Spinal cord (tissue), 10 donors: ENCODE measurements around the gene TEX44. TPM values are rescaled to one million over a fixed set of nuclear protein-coding genes. Genes with fewer than 3 reads are reported as not detected.

ENCODE experiments used
- DNase-seq, 6 donors: peaks; one replicate each; pipeline versions ENCODE4 v3.0.0 to v3.0.0-alpha.2; 2013 to 2015; ENCODE audit warnings: low spot score in 6 of 6, low read depth in 4 of 6
- H3K27ac ChIP-seq: one replicate; pipeline ENCODE4 v1.5.1; 2013; ENCODE audit warnings: low read depth, low read length, control low read depth
- H3K27me3 ChIP-seq: one replicate; pipeline ENCODE4 v1.6.1; 2013; ENCODE audit warnings: low read length; ENCODE audit not compliant: control insufficient read depth, insufficient read depth
- H3K36me3 ChIP-seq: one replicate; pipeline ENCODE4 v1.6.1; 2013; ENCODE audit warnings: low read length; ENCODE audit not compliant: control insufficient read depth, insufficient read depth
- H3K4me1 ChIP-seq: one replicate; pipeline ENCODE4 v1.6.1; 2013; ENCODE audit warnings: low read length; ENCODE audit not compliant: control insufficient read depth, insufficient read depth
- H3K4me3 ChIP-seq: one replicate; pipeline ENCODE4 v1.5.1; 2013; ENCODE audit warnings: low read depth, low read length, control low read depth
- H3K9me3 ChIP-seq: one replicate; pipeline ENCODE4 v1.6.1; 2013; ENCODE audit warnings: low read length; ENCODE audit not compliant: control insufficient read depth, insufficient read depth
- WGBS: methylation state at CpG from one replicate; pipeline ENCODE4 v1.1.5; 2013; ENCODE audit warnings: missing lambda C conversion rate; ENCODE audit not compliant: insufficient coverage; 5-methylcytosine and 5-hydroxymethylcytosine counted together
- polyA plus RNA-seq, 2 donors: library from polyadenylated mRNA; unstranded; fragments of 120-200 nt; gene quantifications; one replicate each; pipeline ENCODE4 v1.2.1, GENCODE V29; 2013; ENCODE audit not compliant: insufficient read length in 2 of 2
- total RNA-seq, 2 donors: library from RNA; depleted of rRNA in 1 of 2; stranded (reverse); fragments of 120-200 nt in 1 of 2; fragments of >200 nt in 1 of 2; gene quantifications; one replicate each; pipeline versions ENCODE4 v1.2.3 to v1.2.4, GENCODE V29; 2013 to 2014
- donor health status: healthy.

The TEX44 gene
- total and polyA plus RNA-seq, 4 donors: not detected

- H3K27me3 ChIP-seq: no peaks in the 10 kb centered on the region
- H3K27ac ChIP-seq: peak overlapping the region; percentile 82
- no peaks in the 10 kb centered on the region for H3K36me3 ChIP-seq
- H3K4me1 ChIP-seq: peaks cover 21% of the 10 kb centered on the region
- H3K9me3 ChIP-seq: no peaks in the 10 kb centered on the region
- no peak for DNase-seq
- WGBS: 92% methylated on average over 2 of the region's 8 CpGs
- H3K4me3 ChIP-seq: no peak overlapping the region
Measured at GRCh38 chr2:231643495-231643888, 50.8 kb downstream of the TEX44 start.

Other genes with a start within 250 kb of the TEX44 start
- 1 to 10 TPM; 5.2 to 5.9 TPM for gene B3GNT7, start 197.2 kb upstream of the TEX44 start, total RNA-seq
- 10 to 100 TPM; 12.4 to 13.1 TPM for gene B3GNT7, start 197.2 kb upstream of the TEX44 start, polyA plus RNA-seq
- gene NCL, start 128.4 kb upstream of the TEX44 start, total RNA-seq: 100 to 1,000 TPM; 155 to 159 TPM
- gene NCL, start 128.4 kb upstream of the TEX44 start, polyA plus RNA-seq: 100 to 1,000 TPM; 594 to 694 TPM
- gene NMUR1, start 62.4 kb upstream of the TEX44 start, total RNA-seq: under 1 TPM; 0.30 to 0.39 TPM
- under 1 TPM; 0.51 to 0.75 TPM for gene NMUR1, start 62.4 kb upstream of the TEX44 start, polyA plus RNA-seq
- gene PTMA, start 115.7 kb downstream of the TEX44 start, total RNA-seq: 1,000 to 10,000 TPM in 1 of 2 donors, 100 to 1,000 TPM in 1; 469 to 1,226 TPM
- 1,000 to 10,000 TPM in 1 of 2 donors, 100 to 1,000 TPM in 1; 960 to 1,072 TPM for gene PTMA, start 115.7 kb downstream of the TEX44 start, polyA plus RNA-seq
- 10 to 100 TPM; 40.4 to 52.5 TPM for gene PDE6D, start 188.4 kb downstream of the TEX44 start, total RNA-seq
- gene PDE6D, start 188.4 kb downstream of the TEX44 start, polyA plus RNA-seq: 10 to 100 TPM; 82.4 to 88.1 TPM
- 10 to 100 TPM; 26.1 to 29.4 TPM for gene COPS7B, start 193.6 kb downstream of the TEX44 start, total RNA-seq
- 10 to 100 TPM; 63.0 to 63.4 TPM for gene COPS7B, start 193.6 kb downstream of the TEX44 start, polyA plus RNA-seq